Vagina (tissue), 2 donors: ENCODE data around the gene TEC. TPM values are rescaled to one million over a fixed set of nuclear protein-coding genes. Genes with fewer than 3 reads are reported as not detected.

Source experiments
- DNase-seq, 2 donors: peaks; one replicate each; pipeline ENCODE4 v3.0.0-alpha.2; 2017; ENCODE audit errors: extremely low spot score in 2 of 2
- H3K27ac ChIP-seq: fragments of 200-600 bp; sonication (generic); one replicate; pipeline ENCODE4 v1.5.1; 2019
- H3K27me3 ChIP-seq: fragments of 200-600 bp; sonication (generic); one replicate; pipeline ENCODE4 v1.5.1; 2019
- H3K36me3 ChIP-seq, 2 donors: fragments of 200-600 bp; sonication (generic); one replicate each; pipeline ENCODE4 v1.5.1; 2017 to 2019
- H3K4me1 ChIP-seq: fragments of 200-600 bp; sonication (generic); one replicate; pipeline ENCODE4 v1.5.1; 2019
- H3K4me3 ChIP-seq, 2 donors: fragments of 200-600 bp; sonication (generic); 1 replicate in 1 of 2; 2 replicates in 1 of 2; pipeline ENCODE4 v1.5.1; 2016 to 2019
- H3K9me3 ChIP-seq: fragments of 200-600 bp; sonication (generic); one replicate; pipeline ENCODE4 v1.5.1; 2019
- POLR2A ChIP-seq, 2 donors: fragments of 450-650 bp; IDR thresholded peaks; one replicate each; pipeline ENCODE4 v1.6.1; 2017; ENCODE audit warnings: antibody characterized with exemption in 2 of 2, mild to moderate bottlenecking in 2 of 2, moderate library complexity in 2 of 2
- POLR2AphosphoS5 ChIP-seq, 2 donors: sonication (generic); formaldehyde crosslinking; IDR thresholded peaks; one replicate each; pipeline ENCODE4 v1.9.0; 2017; ENCODE audit warnings: antibody characterized with exemption in 2 of 2, mild to moderate bottlenecking in 2 of 2, low read depth in 1 of 2; ENCODE audit not compliant: insufficient read depth in 1 of 2
- intact Hi-C: fragments of 100-400 bp; cut with DNase I; formaldehyde crosslinking; loops from one replicate; pipeline ENCODE4 v1.15.1; 2023
- total RNA-seq: library from RNA; depleted of rRNA; stranded (reverse); fragments of >200 nt; gene quantifications from one replicate; pipeline ENCODE4 v1.2.3, GENCODE V29; 2016
- TF ChIP-seq, protein P1 (sequence below), 3 experiments: fragments of 450-650 bp in 2 of 3; fragments of 200-600 bp in 1 of 3; sonication (generic) in 1 of 3; IDR thresholded peaks; one replicate each; pipeline ENCODE4 v1.5.1; 2017 to 2019; ENCODE audit warnings: antibody characterized with exemption in 3 of 3, mild to moderate bottlenecking in 2 of 3, moderate library complexity in 2 of 3

Gene TEC
- total RNA-seq, 1 donor from 2014 or later: 9.3 TPM

GRCh38 chr4:48215977-48216376 is 53.7 kb downstream of the TEC start:
- Histone ChIP-seq H3K9me3 (no peaks in the 10 kb centered on the region), H3K4me3 (no peak overlapping the region), H3K27ac (no peak overlapping the region), H3K36me3 (no peaks in the 10 kb centered on the region), H3K27me3 (no peaks in the 10 kb centered on the region), H3K4me1 (no peaks in the 10 kb centered on the region)
- TF ChIP-seq POLR2A (IDR thresholded peaks at IDR 0.05) (no peak), POLR2AphosphoS5 (IDR thresholded peaks at IDR 0.05; ENCODE audit: insufficient read depth in 1 of 2, low read depth in 1 of 2) (no peak)
- intact Hi-C loops: no loop called here
- DNase-seq: no peak

DNA sequence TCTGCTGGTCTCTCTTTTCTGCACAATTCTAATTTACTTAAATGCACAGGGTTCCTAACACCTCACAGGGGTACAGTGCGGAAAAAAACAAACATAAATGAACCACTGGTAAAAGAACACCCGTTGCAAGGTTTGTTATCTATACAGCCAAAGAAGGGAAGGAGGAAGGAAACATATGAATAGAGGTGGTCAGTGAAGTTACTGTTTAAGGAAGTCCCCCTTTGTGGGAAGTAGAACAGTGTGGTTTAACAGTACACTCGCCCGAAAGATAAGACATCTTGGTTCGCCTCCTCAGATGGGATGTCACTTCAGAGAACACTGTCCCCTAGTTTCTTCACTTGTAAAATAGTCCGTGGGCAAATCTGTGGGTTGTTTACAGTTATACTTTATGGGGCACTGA is 57.5 kb downstream of the TEC start:
- Histone ChIP-seq H3K4me3 (no peak overlapping the region), H3K4me1 (no peaks in the 10 kb centered on the region), H3K36me3 (no peaks in the 10 kb centered on the region), H3K27ac (no peak overlapping the region), H3K27me3 (no peaks in the 10 kb centered on the region), H3K9me3 (no peaks in the 10 kb centered on the region)
- intact Hi-C loops: no loop called here
- TF ChIP-seq, protein P1, sequence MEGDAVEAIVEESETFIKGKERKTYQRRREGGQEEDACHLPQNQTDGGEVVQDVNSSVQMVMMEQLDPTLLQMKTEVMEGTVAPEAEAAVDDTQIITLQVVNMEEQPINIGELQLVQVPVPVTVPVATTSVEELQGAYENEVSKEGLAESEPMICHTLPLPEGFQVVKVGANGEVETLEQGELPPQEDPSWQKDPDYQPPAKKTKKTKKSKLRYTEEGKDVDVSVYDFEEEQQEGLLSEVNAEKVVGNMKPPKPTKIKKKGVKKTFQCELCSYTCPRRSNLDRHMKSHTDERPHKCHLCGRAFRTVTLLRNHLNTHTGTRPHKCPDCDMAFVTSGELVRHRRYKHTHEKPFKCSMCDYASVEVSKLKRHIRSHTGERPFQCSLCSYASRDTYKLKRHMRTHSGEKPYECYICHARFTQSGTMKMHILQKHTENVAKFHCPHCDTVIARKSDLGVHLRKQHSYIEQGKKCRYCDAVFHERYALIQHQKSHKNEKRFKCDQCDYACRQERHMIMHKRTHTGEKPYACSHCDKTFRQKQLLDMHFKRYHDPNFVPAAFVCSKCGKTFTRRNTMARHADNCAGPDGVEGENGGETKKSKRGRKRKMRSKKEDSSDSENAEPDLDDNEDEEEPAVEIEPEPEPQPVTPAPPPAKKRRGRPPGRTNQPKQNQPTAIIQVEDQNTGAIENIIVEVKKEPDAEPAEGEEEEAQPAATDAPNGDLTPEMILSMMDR (IDR thresholded peaks at IDR 0.05): no peak
- TF ChIP-seq POLR2A (IDR thresholded peaks at IDR 0.05) (no peak), POLR2AphosphoS5 (IDR thresholded peaks at IDR 0.05; ENCODE audit: insufficient read depth in 1 of 2, low read depth in 1 of 2) (no peak)
- DNase-seq: no peak

DNA sequence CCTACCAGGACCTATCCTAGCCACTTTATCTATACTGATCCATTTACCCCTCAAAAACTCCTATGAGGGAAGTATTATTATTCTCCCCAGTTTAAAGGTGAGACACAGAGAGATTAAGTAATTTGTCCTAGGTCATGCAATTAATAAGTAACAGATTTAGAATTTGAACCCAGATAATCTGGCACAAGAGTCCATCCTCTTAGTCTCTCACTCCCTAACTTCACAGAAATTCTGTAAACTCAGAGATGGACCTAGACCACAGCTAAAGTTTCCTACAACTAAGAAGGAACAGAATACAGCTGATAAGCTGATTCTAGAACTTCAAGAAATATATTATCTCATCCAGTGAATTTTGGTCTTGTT is 58.7 kb downstream of the TEC start:
- H3K27ac ChIP-seq: no peak overlapping the region
- no peak overlapping the region for H3K4me3 ChIP-seq
- no peaks in the 10 kb centered on the region for H3K4me1 ChIP-seq
- intact Hi-C loops: no loop called here
- TF ChIP-seq, protein P1 (IDR thresholded peaks at IDR 0.05): no peak
- TF ChIP-seq POLR2AphosphoS5 (IDR thresholded peaks at IDR 0.05; ENCODE audit: insufficient read depth in 1 of 2, low read depth in 1 of 2) (no peak), POLR2A (IDR thresholded peaks at IDR 0.05) (no peak)
- no peaks in the 10 kb centered on the region for H3K9me3 ChIP-seq
- no peak for DNase-seq
- H3K36me3 ChIP-seq: no peaks in the 10 kb centered on the region
- H3K27me3 ChIP-seq: no peaks in the 10 kb centered on the region

DNA sequence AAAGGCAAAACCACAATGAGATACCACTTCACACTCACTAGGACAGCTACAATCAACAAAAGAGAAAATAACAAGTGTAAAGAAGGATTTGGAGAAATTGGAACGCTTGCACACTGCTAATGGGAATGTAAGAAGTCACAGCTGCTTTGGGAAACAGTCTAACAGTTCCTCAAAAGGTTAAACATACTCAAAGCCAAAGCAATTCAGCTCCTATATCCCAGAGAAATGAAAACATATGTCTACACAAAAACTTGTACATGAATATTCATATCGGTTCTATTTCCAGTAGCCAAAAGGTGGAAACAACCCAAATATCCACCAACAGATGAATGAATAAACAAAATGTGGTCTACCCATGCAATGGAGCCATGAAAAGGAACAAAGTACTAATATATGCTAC is 64.0 kb downstream of the TEC start:
- Histone ChIP-seq H3K9me3 (no peaks in the 10 kb centered on the region), H3K4me3 (no peak overlapping the region), H3K27me3 (no peaks in the 10 kb centered on the region), H3K4me1 (no peaks in the 10 kb centered on the region), H3K27ac (no peak overlapping the region), H3K36me3 (no peaks in the 10 kb centered on the region)
- DNase-seq: no peak
- intact Hi-C loops: no loop called here
- TF ChIP-seq POLR2AphosphoS5 (IDR thresholded peaks at IDR 0.05; ENCODE audit: insufficient read depth in 1 of 2, low read depth in 1 of 2) (no peak), POLR2A (IDR thresholded peaks at IDR 0.05) (no peak)
- TF ChIP-seq, protein P1 (IDR thresholded peaks at IDR 0.05): no peak

DNA sequence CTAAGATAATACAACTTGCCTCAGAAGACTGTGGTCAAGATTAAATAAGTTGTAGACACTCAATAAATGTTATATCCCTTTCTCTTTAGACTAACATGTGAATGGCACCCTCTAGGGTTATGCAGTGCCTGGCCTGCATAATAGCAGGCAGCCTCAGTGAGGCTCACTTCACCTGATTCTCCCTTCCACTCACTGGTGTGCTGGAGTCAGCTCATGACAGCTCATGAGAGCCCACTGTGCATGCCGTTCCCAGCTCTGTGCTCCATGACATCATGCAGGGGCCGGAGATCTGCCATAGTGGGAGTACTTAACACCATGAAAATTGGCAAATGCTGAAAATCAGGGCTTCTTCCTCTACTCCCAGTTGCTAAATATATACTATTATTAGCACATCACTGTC is 64.5 kb downstream of the TEC start:
- no peak overlapping the region for H3K4me3 ChIP-seq
- H3K27me3 ChIP-seq: no peaks in the 10 kb centered on the region
- H3K4me1 ChIP-seq: no peaks in the 10 kb centered on the region
- no peaks in the 10 kb centered on the region for H3K9me3 ChIP-seq
- no peaks in the 10 kb centered on the region for H3K36me3 ChIP-seq
- TF ChIP-seq POLR2A (IDR thresholded peaks at IDR 0.05) (no peak), POLR2AphosphoS5 (IDR thresholded peaks at IDR 0.05; ENCODE audit: insufficient read depth in 1 of 2, low read depth in 1 of 2) (no peak)
- TF ChIP-seq, protein P1 (IDR thresholded peaks at IDR 0.05): no peak
- no peak for DNase-seq
- intact Hi-C loops: no loop called here
- H3K27ac ChIP-seq: no peak overlapping the region

DNA sequence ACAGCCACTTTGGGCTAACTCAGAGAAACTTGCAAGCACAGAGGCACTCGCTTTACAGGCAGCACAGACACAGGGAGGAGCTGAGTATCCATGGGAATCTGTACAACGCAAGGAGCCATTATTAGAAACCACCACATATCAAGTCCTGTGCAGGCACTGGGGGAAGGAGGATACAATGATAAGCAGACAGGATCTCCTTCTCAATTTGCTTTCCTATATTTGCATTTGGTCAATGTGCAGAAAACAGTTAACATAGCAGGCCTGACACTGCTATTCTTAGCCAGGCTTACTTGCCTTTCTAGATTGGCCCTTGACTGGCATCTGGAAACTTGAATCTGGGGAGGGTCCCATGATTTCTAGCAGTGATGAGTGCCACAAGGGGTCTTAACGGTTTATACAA is 65.8 kb downstream of the TEC start:
- intact Hi-C loops: no loop called here
- DNase-seq: no peak
- Histone ChIP-seq H3K4me3 (no peak overlapping the region), H3K27me3 (no peaks in the 10 kb centered on the region), H3K36me3 (no peaks in the 10 kb centered on the region), H3K4me1 (no peaks in the 10 kb centered on the region), H3K27ac (no peak overlapping the region), H3K9me3 (no peaks in the 10 kb centered on the region)
- no peak for TF ChIP-seq POLR2A (IDR thresholded peaks at IDR 0.05)
- TF ChIP-seq, protein P1 (IDR thresholded peaks at IDR 0.05): no peak
- no peak for TF ChIP-seq POLR2AphosphoS5 (IDR thresholded peaks at IDR 0.05; ENCODE audit: insufficient read depth in 1 of 2, low read depth in 1 of 2)
